ENCODE results near the gene SLC7A6OS.

SLC7A6OS gene

DNA sequence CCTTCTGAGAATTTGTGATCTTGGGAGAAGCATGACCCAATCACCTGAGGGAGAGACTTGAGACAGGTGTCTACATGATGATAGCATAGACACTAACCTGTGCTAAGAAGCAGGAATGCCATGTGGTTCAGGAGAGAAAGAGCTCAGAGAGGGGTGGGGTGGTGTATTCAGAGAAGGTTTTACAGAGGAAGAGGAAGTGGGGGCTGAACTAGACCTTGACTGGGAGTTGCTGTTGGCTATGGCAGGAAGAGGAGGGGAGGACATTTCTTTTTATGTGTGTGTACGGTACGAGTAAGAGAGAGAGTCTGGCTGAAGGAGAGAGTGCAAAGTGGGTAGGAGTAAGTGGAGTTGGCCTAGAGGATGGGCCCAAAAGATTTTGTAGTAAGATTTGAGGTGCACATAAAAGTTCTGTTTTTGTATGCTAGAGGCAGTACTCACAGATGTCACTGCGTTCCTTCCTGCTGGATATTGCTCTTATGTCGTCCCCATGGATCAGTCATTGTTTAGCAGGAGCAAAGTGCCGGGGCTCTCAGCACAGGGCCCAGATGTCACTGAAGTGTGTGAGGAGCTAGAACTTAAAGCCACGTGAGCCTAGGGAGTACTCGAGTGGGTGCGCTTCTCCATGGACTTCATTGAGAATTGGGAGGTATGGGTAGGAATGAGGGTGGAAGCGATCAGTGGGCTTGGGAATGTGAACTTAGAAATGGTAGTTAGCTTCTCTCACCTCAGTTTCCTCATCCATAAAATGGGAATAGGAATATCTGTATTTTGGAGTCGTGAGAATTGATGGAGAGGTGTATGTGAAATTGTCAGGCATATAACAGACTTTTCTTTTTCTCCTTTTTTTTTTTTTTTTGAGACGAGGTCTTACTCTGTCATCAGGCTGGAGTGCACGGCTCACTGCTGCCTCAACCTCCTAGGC lies 24.3 kb downstream of the SLC7A6OS start:
- DNase-seq (ENCODE audit: low spot score in 2 of 2), result no peak
- in situ Hi-C loops (cut with MboI; ENCODE audit: low sequenced_read_pairs), result no loop called here
- Histone ChIP-seq H3K4me3 (no peak overlapping the region), H3K27me3 (ENCODE audit: low read depth) (no peaks in the 10 kb centered on the region), H3K9me3 (no peaks in the 10 kb centered on the region), H3K36me3 (replicated peaks) (peaks cover 57% of the 10 kb centered on the region), H3K4me1 (no peaks in the 10 kb centered on the region)

DNA sequence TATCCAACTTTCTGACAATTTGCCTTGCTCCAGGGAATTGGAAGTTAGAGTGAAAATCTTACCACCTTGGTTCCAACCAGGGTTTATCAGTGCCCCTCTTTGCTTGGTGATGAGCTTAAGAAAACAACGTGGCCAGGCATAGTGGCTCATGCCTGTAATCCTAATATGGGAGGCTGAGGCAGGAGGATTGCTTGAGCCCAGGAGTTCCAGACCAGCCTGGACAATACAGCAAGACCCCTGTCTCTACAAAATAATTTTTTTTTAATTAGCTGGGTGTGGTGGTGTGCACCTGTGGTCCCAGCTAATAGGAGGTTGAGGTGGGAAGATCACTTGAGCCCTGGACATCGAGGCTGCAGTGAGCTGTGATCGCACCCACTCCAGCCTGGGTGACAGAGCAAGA lies 25.1 kb downstream of the SLC7A6OS start:
- H3K27me3 ChIP-seq (ENCODE audit: low read depth), result no peaks in the 10 kb centered on the region
- no peaks in the 10 kb centered on the region for H3K9me3 ChIP-seq
- H3K4me1 ChIP-seq, result no peaks in the 10 kb centered on the region
- no peak overlapping the region for H3K4me3 ChIP-seq
- peaks cover 53% of the 10 kb centered on the region for H3K36me3 ChIP-seq (replicated peaks)
- in situ Hi-C loops (cut with MboI; ENCODE audit: low sequenced_read_pairs), result no loop called here
- no peak for DNase-seq (ENCODE audit: low spot score in 2 of 2)

DNA sequence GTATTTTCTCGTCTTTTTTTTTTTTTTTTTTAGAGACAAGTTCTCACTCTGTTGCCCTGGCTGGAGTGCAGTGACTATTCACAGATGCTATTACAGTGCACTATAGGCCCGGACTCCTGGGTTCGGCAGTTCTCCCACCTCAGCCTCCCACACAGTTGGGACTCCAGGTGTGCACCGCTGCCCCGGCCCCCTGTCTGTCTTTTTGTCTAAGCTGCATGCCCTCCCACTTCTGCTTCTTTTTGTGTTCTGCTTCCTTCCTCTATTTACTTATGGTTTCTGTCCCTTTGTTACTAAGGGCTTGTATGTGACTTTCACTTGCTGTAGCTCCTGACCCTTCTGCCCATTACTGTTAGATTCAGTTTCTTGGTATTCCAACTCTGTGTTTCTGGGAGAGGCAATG lies 25.9 kb downstream of the SLC7A6OS start:
- no peaks in the 10 kb centered on the region for H3K4me1 ChIP-seq
- no peak overlapping the region for H3K4me3 ChIP-seq
- no peaks in the 10 kb centered on the region for H3K27me3 ChIP-seq (ENCODE audit: low read depth)
- no peak for DNase-seq (ENCODE audit: low spot score in 2 of 2)
- H3K36me3 ChIP-seq (replicated peaks), result peaks cover 51% of the 10 kb centered on the region
- in situ Hi-C loops (cut with MboI; ENCODE audit: low sequenced_read_pairs), result no loop called here
- no peaks in the 10 kb centered on the region for H3K9me3 ChIP-seq

DNA sequence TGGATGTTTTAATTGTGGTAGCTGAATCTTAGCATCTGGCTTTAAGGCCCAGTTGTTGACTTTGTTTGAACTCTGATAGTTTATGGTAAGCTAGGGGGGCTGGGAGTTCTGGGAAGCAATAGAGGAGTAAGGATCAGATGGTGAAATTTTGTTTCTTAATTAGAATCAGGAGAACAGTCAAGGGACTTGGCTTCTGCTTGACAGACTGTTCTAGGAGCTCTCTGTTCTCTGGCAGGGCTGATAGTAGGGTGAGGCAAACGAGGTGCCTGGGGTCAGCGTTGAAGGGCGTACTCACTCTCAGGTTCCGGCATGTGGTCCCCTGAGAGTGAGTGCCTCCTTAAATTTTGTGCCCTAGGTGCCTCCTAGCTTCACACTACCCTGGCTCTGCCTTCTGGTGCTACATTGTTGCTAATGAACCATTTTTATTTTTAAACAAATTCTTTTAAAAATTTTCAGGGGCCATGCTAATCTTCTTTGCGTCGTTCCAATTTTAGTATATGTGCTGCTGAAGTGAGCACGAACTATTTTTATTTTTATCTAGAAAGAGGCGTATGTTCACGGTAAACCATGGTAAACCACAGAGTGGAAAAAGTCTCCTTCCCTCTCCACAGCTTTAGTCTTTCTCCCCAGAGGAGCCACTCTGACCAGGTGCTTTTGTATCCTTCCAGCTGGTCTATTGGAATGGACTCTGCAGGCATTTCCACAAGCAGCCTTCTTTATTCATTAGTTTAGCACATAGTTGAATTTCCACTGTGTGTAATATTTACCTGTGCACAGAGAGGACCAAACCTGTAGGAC lies 26.7 kb downstream of the SLC7A6OS start:
- DNase-seq (ENCODE audit: low spot score in 2 of 2), result no peak
- Histone ChIP-seq H3K4me1 (no peaks in the 10 kb centered on the region), H3K9me3 (no peaks in the 10 kb centered on the region), H3K4me3 (no peak overlapping the region), H3K36me3 (replicated peaks) (peaks cover 53% of the 10 kb centered on the region), H3K27me3 (ENCODE audit: low read depth) (no peaks in the 10 kb centered on the region)
- in situ Hi-C loops (cut with MboI; ENCODE audit: low sequenced_read_pairs), result no loop called here

DNA sequence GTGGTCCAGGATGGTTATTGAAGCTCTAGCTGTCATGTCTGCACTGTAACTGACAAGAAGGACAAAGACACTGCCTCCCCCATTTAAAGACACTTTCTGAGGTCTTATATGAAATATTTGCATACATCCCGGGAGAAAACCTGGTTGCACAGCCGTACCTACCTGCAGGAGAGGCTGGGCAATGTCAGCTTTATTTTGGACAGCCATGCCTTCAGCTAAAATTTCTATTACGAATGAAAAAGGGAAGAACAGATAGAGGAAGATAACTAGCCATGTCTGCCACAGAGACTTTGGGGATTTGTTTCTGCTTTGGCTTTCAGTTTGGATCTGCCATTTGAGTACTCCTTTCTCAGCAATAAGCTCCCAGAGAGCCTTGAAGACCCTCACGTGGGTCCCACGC lies 27.4 kb downstream of the SLC7A6OS start:
- in situ Hi-C loops (cut with MboI; ENCODE audit: low sequenced_read_pairs), result no loop called here
- Histone ChIP-seq H3K4me3 (no peak overlapping the region), H3K27me3 (ENCODE audit: low read depth) (no peaks in the 10 kb centered on the region), H3K4me1 (no peaks in the 10 kb centered on the region), H3K36me3 (replicated peaks) (peaks cover 51% of the 10 kb centered on the region), H3K9me3 (no peaks in the 10 kb centered on the region)
- DNase-seq (ENCODE audit: low spot score in 2 of 2), result no peak

DNA sequence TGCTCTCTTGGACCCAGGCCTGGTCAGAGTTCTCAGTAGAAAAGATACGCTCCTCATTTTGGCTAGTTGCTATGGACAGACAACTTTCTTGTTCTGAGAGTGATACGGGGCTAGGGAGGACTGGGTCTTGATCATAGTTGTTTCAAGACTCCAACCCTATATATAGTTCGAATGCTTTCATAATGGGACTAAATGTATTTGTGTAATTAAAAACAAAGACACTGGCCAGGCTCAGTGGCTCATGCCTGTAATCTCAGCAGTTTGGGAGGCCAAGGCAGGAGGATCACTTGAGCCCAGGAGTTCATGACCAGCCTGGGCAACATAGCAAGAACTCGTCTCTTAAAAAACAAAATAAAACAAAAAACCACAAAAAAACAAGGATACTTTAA lies 28.7 kb downstream of the SLC7A6OS start:
- Histone ChIP-seq H3K4me1 (no peaks in the 10 kb centered on the region), H3K4me3 (no peak overlapping the region), H3K27me3 (ENCODE audit: low read depth) (no peaks in the 10 kb centered on the region), H3K36me3 (replicated peaks) (peaks cover 52% of the 10 kb centered on the region), H3K9me3 (no peaks in the 10 kb centered on the region)
- in situ Hi-C loops (cut with MboI; ENCODE audit: low sequenced_read_pairs), result no loop called here
- no peak for DNase-seq (ENCODE audit: low spot score in 2 of 2)

DNA sequence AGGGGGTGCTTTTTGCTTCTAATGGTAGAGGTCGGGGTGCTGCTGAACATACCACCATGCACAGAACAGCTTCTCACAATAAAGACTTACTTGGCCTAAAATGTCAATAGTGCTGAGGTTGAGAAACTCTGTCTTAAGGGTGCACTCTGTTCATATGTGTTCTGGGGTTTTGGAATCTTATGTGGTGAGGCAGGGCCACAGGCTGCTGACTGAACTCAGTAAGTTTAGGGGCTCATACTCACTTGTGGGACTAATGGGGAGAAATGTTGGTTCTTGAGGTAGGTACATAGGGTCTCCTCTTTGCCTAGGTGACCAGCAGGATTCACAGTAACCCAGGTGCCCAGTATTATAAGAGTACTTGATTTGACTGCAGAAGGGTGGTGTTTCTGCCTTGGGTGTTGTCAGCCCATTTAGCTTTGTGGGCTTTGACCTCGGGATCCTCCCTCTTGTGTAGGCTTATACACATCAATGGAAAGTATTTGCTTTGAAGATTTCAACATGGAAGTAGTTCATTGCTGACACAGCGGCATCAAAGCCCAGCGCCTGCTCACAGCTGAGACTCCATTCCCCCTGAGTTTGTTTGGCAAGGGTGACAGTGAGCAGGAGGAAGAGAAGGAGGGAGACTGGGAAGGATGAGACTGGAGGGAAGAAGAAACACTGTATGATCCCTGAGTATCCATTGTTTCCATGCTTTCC lies 29.2 kb downstream of the SLC7A6OS start:
- in situ Hi-C loops (cut with MboI; ENCODE audit: low sequenced_read_pairs), result no loop called here
- no peaks in the 10 kb centered on the region for H3K27me3 ChIP-seq (ENCODE audit: low read depth)
- no peaks in the 10 kb centered on the region for H3K9me3 ChIP-seq
- H3K4me3 ChIP-seq, result no peak overlapping the region
- no peak for DNase-seq (ENCODE audit: low spot score in 2 of 2)
- peaks cover 53% of the 10 kb centered on the region for H3K36me3 ChIP-seq (replicated peaks)
- H3K4me1 ChIP-seq, result no peaks in the 10 kb centered on the region

DNA sequence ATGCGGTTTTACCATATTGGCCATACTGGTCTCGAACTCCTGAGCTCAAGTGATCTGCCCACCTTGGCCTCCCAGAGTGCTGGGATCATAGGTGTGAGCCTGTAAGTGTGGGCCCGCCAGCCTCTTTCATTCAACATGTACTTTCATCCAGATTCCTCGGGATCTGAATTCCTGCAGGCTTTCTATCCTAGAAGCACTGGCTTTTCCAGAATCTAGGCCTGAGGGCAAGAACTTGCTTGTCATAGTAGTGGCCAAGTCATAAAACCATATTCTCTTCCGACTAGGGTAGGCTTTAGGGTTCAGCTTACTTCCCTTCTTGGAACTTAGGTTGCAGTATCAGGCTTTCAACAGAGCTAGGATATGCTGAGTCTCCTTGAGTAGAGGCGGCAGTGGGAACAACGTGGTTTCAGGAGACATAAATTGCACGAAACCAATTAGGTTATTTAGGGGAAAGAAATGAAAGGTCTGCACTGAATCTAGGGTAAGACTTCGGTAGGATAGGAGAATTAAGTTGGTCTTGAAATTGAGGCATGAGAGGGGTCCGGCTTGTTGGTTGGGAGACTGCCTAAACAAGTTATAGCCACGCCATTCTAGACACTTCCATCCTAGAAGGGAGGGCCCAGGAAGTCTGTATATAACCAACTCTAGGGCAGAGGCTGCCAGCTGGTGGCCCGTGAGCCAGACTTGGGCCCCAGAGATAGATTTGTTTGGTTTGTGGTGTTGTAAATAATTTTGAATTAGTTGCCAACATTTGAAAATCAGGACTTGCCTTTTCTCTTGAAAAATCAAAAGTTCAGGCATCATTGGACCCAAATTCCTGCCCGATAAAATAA lies 30.8 kb downstream of the SLC7A6OS start:
- Histone ChIP-seq H3K4me3 (no peak overlapping the region), H3K9me3 (no peaks in the 10 kb centered on the region), H3K4me1 (no peaks in the 10 kb centered on the region), H3K36me3 (replicated peaks) (peaks cover 53% of the 10 kb centered on the region), H3K27me3 (ENCODE audit: low read depth) (no peaks in the 10 kb centered on the region)
- DNase-seq (ENCODE audit: low spot score in 2 of 2), result no peak
- in situ Hi-C loops (cut with MboI; ENCODE audit: low sequenced_read_pairs), result no loop called here

DNA sequence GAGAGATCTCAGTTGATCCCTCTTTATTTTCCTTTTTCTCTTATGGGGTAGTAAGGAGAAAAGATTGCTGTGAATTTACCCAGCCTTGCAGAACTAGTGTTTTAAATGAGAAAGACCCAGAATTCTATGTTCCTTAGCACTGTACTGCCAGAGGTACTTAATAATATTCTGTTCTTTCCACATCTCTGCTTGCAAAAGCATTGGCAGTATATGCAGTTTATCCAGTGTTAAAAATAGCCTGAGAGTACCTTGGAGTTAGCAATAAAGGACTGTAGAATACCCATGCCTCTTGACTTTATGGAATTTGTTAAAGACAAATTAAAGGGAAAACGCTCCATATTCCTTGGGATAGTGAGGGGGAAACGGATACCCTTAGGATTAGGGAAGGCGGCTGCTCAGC lies 34.5 kb downstream of the SLC7A6OS start:
- in situ Hi-C loops (cut with MboI; ENCODE audit: low sequenced_read_pairs), result no loop called here
- peaks cover 47% of the 10 kb centered on the region for H3K36me3 ChIP-seq (replicated peaks)
- H3K27me3 ChIP-seq (ENCODE audit: low read depth), result no peaks in the 10 kb centered on the region

DNA sequence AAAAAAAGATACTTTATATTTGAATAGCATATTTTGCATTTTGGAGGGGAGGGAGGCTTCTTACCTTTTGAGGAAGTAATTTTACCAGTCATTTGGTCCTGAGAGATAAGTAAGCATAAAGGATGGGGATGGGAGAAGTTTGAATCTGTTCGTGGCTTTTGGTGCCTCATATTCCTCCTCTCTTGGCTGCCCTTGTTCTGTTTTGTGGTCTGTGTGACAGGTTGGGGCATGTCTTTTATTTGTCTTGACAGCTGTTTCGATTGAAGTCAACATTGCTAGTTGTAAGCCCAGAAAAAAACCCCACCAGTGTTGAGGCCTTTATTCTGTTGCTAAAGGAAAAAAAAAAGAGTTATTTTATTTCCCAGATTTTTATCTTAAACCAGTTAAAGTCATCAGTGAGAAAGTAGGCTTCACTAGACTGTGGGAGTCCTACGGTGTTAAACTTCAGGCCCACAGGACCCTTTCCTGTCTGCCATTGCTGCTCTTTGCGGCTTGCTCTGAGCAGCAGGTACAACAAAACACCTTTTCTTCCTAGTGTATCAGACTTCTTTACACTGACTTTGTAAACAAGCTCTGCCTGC lies 35.0 kb downstream of the SLC7A6OS start:
- H3K4me3 ChIP-seq, result no peak overlapping the region
- no peaks in the 10 kb centered on the region for H3K4me1 ChIP-seq
- in situ Hi-C loops (cut with MboI; ENCODE audit: low sequenced_read_pairs), result no loop called here
- H3K27me3 ChIP-seq (ENCODE audit: low read depth), result no peaks in the 10 kb centered on the region
- H3K36me3 ChIP-seq (replicated peaks), result peaks cover 46% of the 10 kb centered on the region
- DNase-seq (ENCODE audit: low spot score in 2 of 2), result no peak
- no peaks in the 10 kb centered on the region for H3K9me3 ChIP-seq

More for the DNA sequence above, 34.5 kb downstream of the SLC7A6OS start:
- H3K4me1 ChIP-seq, result no peaks in the 10 kb centered on the region
- DNase-seq (ENCODE audit: low spot score in 2 of 2), result no peak
- no peaks in the 10 kb centered on the region for H3K9me3 ChIP-seq
- no peak overlapping the region for H3K4me3 ChIP-seq

DNA sequence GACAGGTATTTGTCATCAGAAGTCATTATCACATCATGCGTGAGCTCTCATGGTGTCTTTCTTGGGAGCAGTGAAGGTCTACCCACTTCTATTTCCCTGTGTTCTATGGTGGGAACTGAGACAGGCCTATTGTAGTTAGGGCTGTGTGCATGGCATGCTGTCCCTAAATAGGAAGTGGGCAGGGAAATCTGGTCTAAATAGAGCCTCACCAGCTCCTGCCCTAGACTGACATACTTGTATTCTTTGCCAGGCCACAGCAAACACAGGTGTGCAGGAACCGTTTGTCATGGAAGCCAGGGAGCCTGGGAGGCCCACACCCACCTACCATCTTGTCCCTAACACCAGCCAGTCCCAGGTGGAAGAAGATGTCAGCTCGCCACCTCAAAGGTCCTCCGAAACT lies 36.3 kb downstream of the SLC7A6OS start:
- no peak for DNase-seq (ENCODE audit: low spot score in 2 of 2)
- in situ Hi-C loops (cut with MboI; ENCODE audit: low sequenced_read_pairs), result no loop called here
- Histone ChIP-seq H3K4me1 (no peaks in the 10 kb centered on the region), H3K27me3 (ENCODE audit: low read depth) (no peaks in the 10 kb centered on the region), H3K4me3 (no peak overlapping the region), H3K9me3 (no peaks in the 10 kb centered on the region), H3K36me3 (replicated peaks) (peaks cover 42% of the 10 kb centered on the region)

DNA sequence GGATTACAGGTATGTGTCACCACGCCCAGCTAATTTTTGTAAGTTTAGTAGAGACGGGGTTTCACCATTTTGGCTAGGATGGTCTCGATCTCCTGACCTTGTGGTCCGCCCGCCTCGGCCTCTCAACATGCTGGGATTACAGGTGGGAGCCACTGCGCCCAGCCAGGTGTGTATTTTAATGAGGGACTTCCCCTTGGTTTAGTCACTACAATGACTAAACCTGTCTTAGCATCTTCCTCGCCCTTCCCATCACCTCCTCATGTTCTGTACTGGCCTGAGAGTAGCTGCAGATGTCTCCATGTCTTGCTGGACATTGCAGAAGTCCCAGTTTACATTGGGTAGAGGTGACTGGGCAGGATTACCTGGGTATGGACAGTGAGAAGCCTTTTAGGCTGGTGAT lies 36.9 kb downstream of the SLC7A6OS start:
- Histone ChIP-seq H3K4me3 (no peak overlapping the region), H3K4me1 (no peaks in the 10 kb centered on the region), H3K36me3 (replicated peaks) (peaks cover 42% of the 10 kb centered on the region), H3K9me3 (no peaks in the 10 kb centered on the region), H3K27me3 (ENCODE audit: low read depth) (no peaks in the 10 kb centered on the region)
- in situ Hi-C loops (cut with MboI; ENCODE audit: low sequenced_read_pairs), result no loop called here
- no peak for DNase-seq (ENCODE audit: low spot score in 2 of 2)

DNA sequence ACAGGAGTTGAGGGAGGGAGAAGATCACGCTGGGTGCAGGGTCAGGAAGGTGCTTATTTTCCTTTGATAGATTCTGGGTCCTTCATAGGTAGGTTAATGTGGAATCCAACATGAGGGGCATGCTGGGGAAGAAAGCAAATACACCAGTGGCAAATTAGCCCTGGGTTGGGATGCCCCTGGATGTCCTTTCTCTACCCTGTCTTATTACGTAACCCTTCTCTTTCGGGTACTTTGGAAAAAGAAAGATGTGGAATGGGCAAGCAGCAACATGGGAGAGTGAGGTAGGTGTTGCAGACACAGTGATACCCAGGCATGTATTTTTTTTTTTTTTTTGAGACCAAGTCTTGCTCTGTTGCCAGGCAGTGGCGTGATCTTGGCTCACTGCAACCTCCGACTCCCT lies 37.3 kb downstream of the SLC7A6OS start:
- Histone ChIP-seq H3K27me3 (ENCODE audit: low read depth) (no peaks in the 10 kb centered on the region), H3K9me3 (no peaks in the 10 kb centered on the region), H3K4me3 (no peak overlapping the region), H3K36me3 (replicated peaks) (peaks cover 42% of the 10 kb centered on the region), H3K4me1 (no peaks in the 10 kb centered on the region)
- in situ Hi-C loops (cut with MboI; ENCODE audit: low sequenced_read_pairs), result no loop called here
- no peak for DNase-seq (ENCODE audit: low spot score in 2 of 2)

All from HAP-1 (cell line).